GM23338 (cell line): ENCODE data around the gene MTMR3. TPM values are rescaled to one million over a fixed set of nuclear protein-coding genes. Genes with fewer than 3 reads are reported as not detected.

Experiments used
- ATAC-seq: fragments of 200-7000 bp; cut with Tn5 transposase; 3 replicates; pipeline ENCODE4 v1.9.1; 2020
- DNase-seq: peaks from one replicate; pipeline ENCODE4 v3.0.0-alpha.2; 2015; ENCODE audit warnings: low spot score
- H2AFZ ChIP-seq: fragments of 200-600 bp; sonication (generic); 2 replicates; pipeline ENCODE4 v1.8.0; 2016; ENCODE audit warnings: antibody characterized with exemption, mild to moderate bottlenecking, moderate library complexity
- H3F3A ChIP-seq: fragments of 200-600 bp; sonication (generic); replicated peaks from 2 replicates; pipeline ENCODE4 v1.8.0; 2017; ENCODE audit warnings: antibody characterized with exemption, mixed run types, low read depth
- H3K27ac ChIP-seq: fragments of 200-600 bp; sonication (generic); 2 replicates; pipeline ENCODE4 v1.6.1; 2016; ENCODE audit warnings: low read depth
- H3K27me3 ChIP-seq: fragments of 200-600 bp; sonication (generic); 2 replicates; pipeline ENCODE4 v1.8.0; 2016; ENCODE audit warnings: mild to moderate bottlenecking, mixed run types, moderate library complexity; ENCODE audit not compliant: insufficient read depth
- H3K36me3 ChIP-seq: fragments of 200-600 bp; sonication (generic); 2 replicates; pipeline ENCODE4 v1.8.0; 2016; ENCODE audit warnings: mild to moderate bottlenecking; ENCODE audit not compliant: insufficient read depth
- H3K4me1 ChIP-seq: fragments of 200-600 bp; sonication (generic); 2 replicates; pipeline ENCODE4 v1.8.0; 2016; ENCODE audit warnings: mild to moderate bottlenecking, moderate library complexity; ENCODE audit not compliant: insufficient read depth
- H3K4me2 ChIP-seq: fragments of 200-600 bp; sonication (generic); 2 replicates; pipeline ENCODE4 v1.7.1; 2017; ENCODE audit warnings: mixed run types
- H3K4me3 ChIP-seq: fragments of 200-600 bp; sonication (generic); 2 replicates; pipeline ENCODE4 v1.6.1; 2016; ENCODE audit warnings: mixed run types
- H3K79me2 ChIP-seq: fragments of 200-600 bp; sonication (generic); replicated peaks from 2 replicates; pipeline ENCODE4 v1.8.0; 2017; ENCODE audit warnings: mild to moderate bottlenecking; ENCODE audit not compliant: insufficient read depth
- H3K9me2 ChIP-seq: fragments of 200-600 bp; sonication (generic); 2 replicates; pipeline ENCODE4 v1.8.0; 2017; ENCODE audit not compliant: insufficient read depth
- H4K20me1 ChIP-seq: fragments of 200-600 bp; sonication (generic); replicated peaks from 2 replicates; pipeline ENCODE4 v1.8.0; 2017; ENCODE audit warnings: mild to moderate bottlenecking; ENCODE audit not compliant: insufficient read depth
- H3K27ac Mint-ChIP-seq: 2 replicates; pipeline ENCODE4 v1.8.0; 2020; ENCODE audit warnings: inconsistent platforms, mild to moderate bottlenecking, moderate library complexity, mixed read lengths
- H3K27me3 Mint-ChIP-seq: 3 replicates; pipeline ENCODE4 v1.8.0; 2022; ENCODE audit warnings: low read depth, mild to moderate bottlenecking, moderate library complexity, mixed read lengths, inconsistent platforms; ENCODE audit not compliant: insufficient read depth, poor library complexity
- H3K36me3 Mint-ChIP-seq: 3 replicates; pipeline ENCODE4 v1.8.0; 2021; ENCODE audit warnings: low read depth, mild to moderate bottlenecking, inconsistent platforms, moderate library complexity, mixed read lengths
- H3K4me1 Mint-ChIP-seq: 3 replicates; pipeline ENCODE4 v1.8.0; 2020; ENCODE audit warnings: mild to moderate bottlenecking, inconsistent platforms, mixed read lengths
- H3K4me3 Mint-ChIP-seq: 3 replicates; pipeline ENCODE4 v1.8.0; 2021; ENCODE audit warnings: moderate library complexity, mild to moderate bottlenecking, inconsistent platforms, mixed read lengths
- H3K9me3 Mint-ChIP-seq: 3 replicates; pipeline ENCODE4 v1.8.0; 2020; ENCODE audit warnings: moderate library complexity, mild to moderate bottlenecking, inconsistent platforms, mixed read lengths
- CREB1 ChIP-seq: fragments of 250-450 bp; sonication (Bioruptor Pico); IDR thresholded peaks from 2 replicates; pipeline ENCODE4 v1.5.0; 2020; ENCODE audit warnings: low read depth, mild to moderate bottlenecking, moderate library complexity
- CTCF ChIP-seq, 2 experiments: fragments of 200-600 bp in 1 of 2; sonication (generic) in 1 of 2; conservative IDR thresholded peaks; 2 replicates each; pipeline versions ENCODE4 v1.5.1 to v1.6.1; 2016 to 2017; ENCODE audit warnings: antibody characterized with exemption in 2 of 2, low read depth in 2 of 2, mild to moderate bottlenecking in 2 of 2, moderate library complexity in 1 of 2
- EZH2phosphoT487 ChIP-seq: fragments of 200-600 bp; sonication (generic); IDR thresholded peaks from one replicate; pipeline ENCODE4 v1.8.1; 2018; ENCODE audit warnings: antibody characterized with exemption; ENCODE audit not compliant: unreplicated experiment
- JUNB ChIP-seq: IDR thresholded peaks from one replicate; pipeline ENCODE4 v1.6.1; 2016; ENCODE audit warnings: antibody characterized with exemption; ENCODE audit not compliant: unreplicated experiment
- NANOG ChIP-seq: IDR thresholded peaks from 2 replicates; pipeline ENCODE4 v1.6.1; 2016; ENCODE audit warnings: antibody characterized with exemption, borderline replicate concordance
- POLR2AphosphoS5 ChIP-seq: IDR thresholded peaks from 2 replicates; pipeline ENCODE4 v1.6.1; 2016; ENCODE audit warnings: antibody characterized with exemption, low read depth
- STAT1 ChIP-seq: IDR thresholded peaks from one replicate; pipeline ENCODE4 v1.6.1; 2016; ENCODE audit warnings: antibody characterized with exemption; ENCODE audit not compliant: unreplicated experiment
- ZNF114 ChIP-seq: fragments of 250-450 bp; sonication (Bioruptor Pico); IDR thresholded peaks from 2 replicates; pipeline ENCODE4 v1.5.0; 2020; ENCODE audit warnings: mild to moderate bottlenecking, moderate library complexity
- ZNF331 ChIP-seq: fragments of 250-450 bp; sonication (Bioruptor Pico); IDR thresholded peaks from 2 replicates; pipeline ENCODE4 v1.5.0; 2020; ENCODE audit warnings: low read depth, mild to moderate bottlenecking, moderate library complexity
- ZNF462 ChIP-seq: fragments of 250-450 bp; sonication (Bioruptor Pico); IDR thresholded peaks from 2 replicates; pipeline ENCODE4 v1.5.0; 2020; ENCODE audit warnings: mild to moderate bottlenecking, moderate library complexity
- polyA plus RNA-seq: library from polyadenylated mRNA; unstranded; fragments of >200 nt; fragmentation: Nextera tagmentation; extraction: Ambion mirVana; gene quantifications from 2 replicates; pipeline ENCODE4 v1.2.1, GENCODE V29; 2016
- total RNA-seq: library from RNA; depleted of rRNA; stranded (reverse); fragments of >200 nt; shearing (Covaris generic); gene quantifications from 2 replicates; pipeline ENCODE4 v1.2.3, GENCODE V29; 2014
- TF ChIP-seq, protein P1 (sequence below): IDR thresholded peaks from 2 replicates; pipeline ENCODE4 v1.6.1; 2016; ENCODE audit warnings: antibody characterized with exemption
- TF ChIP-seq, protein P2 (sequence below): IDR thresholded peaks from one replicate; pipeline ENCODE4 v1.6.1; 2018; ENCODE audit warnings: antibody characterized with exemption; ENCODE audit not compliant: unreplicated experiment

MTMR3 gene
- total and polyA plus RNA-seq, 2 experiments from 2014 or later, result 5.2 to 27.4 TPM

DNA sequence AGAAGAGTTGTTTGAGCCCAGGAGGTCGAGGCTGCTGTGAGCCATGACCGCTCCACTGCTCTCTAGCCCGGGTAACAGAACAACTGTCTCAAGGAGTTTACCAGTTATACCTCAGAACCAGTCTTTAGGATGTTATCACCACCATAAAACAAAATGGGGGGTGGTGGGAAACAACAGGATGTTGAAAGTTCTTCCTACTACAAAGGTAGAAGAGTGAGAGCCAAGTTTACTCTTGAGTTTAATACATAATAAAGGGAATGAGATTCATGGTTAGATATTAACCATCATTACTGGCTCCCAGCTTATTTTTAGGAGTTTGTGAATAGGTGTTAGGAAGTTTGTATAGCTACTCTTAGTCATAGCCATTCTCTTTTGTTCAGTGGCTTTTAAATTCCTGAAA, 118.5 kb downstream of the MTMR3 start (continued):
- TF ChIP-seq CTCF (conservative IDR thresholded peaks at IDR 0.05; ENCODE audit: low read depth in 2 of 2) (no peak), ZNF331 (no peak), EZH2phosphoT487 (no peak), CREB1 (CRISPR knock-in tag) (no peak), ZNF114 (CRISPR knock-in tag) (no peak), NANOG (no peak), JUNB (no peak), POLR2AphosphoS5 (no peak), STAT1 (no peak)
- TF ChIP-seq, protein P1, sequence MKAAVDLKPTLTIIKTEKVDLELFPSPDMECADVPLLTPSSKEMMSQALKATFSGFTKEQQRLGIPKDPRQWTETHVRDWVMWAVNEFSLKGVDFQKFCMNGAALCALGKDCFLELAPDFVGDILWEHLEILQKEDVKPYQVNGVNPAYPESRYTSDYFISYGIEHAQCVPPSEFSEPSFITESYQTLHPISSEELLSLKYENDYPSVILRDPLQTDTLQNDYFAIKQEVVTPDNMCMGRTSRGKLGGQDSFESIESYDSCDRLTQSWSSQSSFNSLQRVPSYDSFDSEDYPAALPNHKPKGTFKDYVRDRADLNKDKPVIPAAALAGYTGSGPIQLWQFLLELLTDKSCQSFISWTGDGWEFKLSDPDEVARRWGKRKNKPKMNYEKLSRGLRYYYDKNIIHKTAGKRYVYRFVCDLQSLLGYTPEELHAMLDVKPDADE, result no peak
- TF ChIP-seq, protein P2, sequence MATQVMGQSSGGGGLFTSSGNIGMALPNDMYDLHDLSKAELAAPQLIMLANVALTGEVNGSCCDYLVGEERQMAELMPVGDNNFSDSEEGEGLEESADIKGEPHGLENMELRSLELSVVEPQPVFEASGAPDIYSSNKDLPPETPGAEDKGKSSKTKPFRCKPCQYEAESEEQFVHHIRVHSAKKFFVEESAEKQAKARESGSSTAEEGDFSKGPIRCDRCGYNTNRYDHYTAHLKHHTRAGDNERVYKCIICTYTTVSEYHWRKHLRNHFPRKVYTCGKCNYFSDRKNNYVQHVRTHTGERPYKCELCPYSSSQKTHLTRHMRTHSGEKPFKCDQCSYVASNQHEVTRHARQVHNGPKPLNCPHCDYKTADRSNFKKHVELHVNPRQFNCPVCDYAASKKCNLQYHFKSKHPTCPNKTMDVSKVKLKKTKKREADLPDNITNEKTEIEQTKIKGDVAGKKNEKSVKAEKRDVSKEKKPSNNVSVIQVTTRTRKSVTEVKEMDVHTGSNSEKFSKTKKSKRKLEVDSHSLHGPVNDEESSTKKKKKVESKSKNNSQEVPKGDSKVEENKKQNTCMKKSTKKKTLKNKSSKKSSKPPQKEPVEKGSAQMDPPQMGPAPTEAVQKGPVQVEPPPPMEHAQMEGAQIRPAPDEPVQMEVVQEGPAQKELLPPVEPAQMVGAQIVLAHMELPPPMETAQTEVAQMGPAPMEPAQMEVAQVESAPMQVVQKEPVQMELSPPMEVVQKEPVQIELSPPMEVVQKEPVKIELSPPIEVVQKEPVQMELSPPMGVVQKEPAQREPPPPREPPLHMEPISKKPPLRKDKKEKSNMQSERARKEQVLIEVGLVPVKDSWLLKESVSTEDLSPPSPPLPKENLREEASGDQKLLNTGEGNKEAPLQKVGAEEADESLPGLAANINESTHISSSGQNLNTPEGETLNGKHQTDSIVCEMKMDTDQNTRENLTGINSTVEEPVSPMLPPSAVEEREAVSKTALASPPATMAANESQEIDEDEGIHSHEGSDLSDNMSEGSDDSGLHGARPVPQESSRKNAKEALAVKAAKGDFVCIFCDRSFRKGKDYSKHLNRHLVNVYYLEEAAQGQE, result no peak

- Mint-ChIP-seq H3K36me3 (peaks cover 8% of the 10 kb centered on the region; the same call in 2 of the 3 replicates), H3K9me3 (no peaks in the 10 kb centered on the region), H3K4me3 (no peak overlapping the region), H3K27ac (no peak overlapping the region), H3K27me3 (no peaks in the 10 kb centered on the region), H3K4me1 (peaks cover 9% of the 10 kb centered on the region; the same call in 2 of the 3 replicates)
- ATAC-seq (no peak), DNase-seq (no peak)
- no peaks in the 10 kb centered on the region for H4K20me1 ChIP-seq
- H3K79me2 ChIP-seq, result no peaks in the 10 kb centered on the region
- no peaks in the 10 kb centered on the region for H3K9me2 ChIP-seq
- H3K4me1 ChIP-seq, result no peaks in the 10 kb centered on the region
- H2AFZ ChIP-seq, result no peak overlapping the region
- no peak overlapping the region for H3K4me3 ChIP-seq
- H3K27ac ChIP-seq, result no peak overlapping the region
- H3K4me2 ChIP-seq, result no peak overlapping the region
- no peaks in the 10 kb centered on the region for H3F3A ChIP-seq
- no peaks in the 10 kb centered on the region for H3K36me3 ChIP-seq
- no peaks in the 10 kb centered on the region for H3K27me3 ChIP-seq
- TF ChIP-seq NANOG, result no peak
- TF ChIP-seq ZNF462 (CRISPR knock-in tag), result no peak
- no peak for TF ChIP-seq POLR2AphosphoS5
- TF ChIP-seq EZH2phosphoT487, result no peak
- no peak for TF ChIP-seq ZNF331
Observed at GRCh38 chr22:30002861-30003486, 120.0 kb downstream of the MTMR3 start.
